ENCODE measurements around the gene PDLIM5.

Gene PDLIM5

GRCh38 chr4:94523033-94523580 lies 71.4 kb downstream of the PDLIM5 start:
- H3K27me3 ChIP-seq (ENCODE audit: control insufficient read depth, insufficient read depth, low read length) = no peaks in the 10 kb centered on the region
- no peak overlapping the region for H3K4me3 ChIP-seq (ENCODE audit: low read length)
- no peaks in the 10 kb centered on the region; the same call in 1 of the 2 replicates for H3K4me1 ChIP-seq (ENCODE audit: control insufficient read depth, insufficient read depth, low read length)
- H3K9me3 ChIP-seq (ENCODE audit: control insufficient read depth, insufficient read depth, low read length) = no peaks in the 10 kb centered on the region
- no peaks in the 10 kb centered on the region for H3K36me3 ChIP-seq (ENCODE audit: control insufficient read depth, insufficient read depth, low read length)
- no peak overlapping the region for H3K27ac ChIP-seq (ENCODE audit: low read length)
- DNase-seq (ENCODE audit: low read depth, low spot score) = no peak

DNA sequence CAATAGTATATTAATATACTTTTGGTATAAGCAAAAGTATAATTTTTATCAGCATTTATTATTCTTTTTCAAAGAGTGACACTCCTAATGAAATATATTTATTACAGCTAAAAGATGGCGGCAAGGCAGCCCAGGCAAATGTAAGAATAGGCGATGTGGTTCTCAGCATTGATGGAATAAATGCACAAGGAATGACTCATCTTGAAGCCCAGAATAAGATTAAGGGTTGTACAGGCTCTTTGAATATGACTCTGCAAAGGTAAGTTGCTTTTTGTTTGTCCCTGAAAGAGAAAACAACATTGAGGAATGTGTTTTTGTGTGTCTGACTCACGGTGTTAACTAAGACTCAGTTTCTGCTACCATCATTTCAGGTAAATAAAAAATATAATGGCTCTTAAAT lies 71.9 kb downstream of the PDLIM5 start:
- WGBS (ENCODE audit: insufficient coverage, insufficient read length) = no CpG with 5 or more reads among the region's 3 CpGs
- Histone ChIP-seq H3K27me3 (ENCODE audit: control insufficient read depth, insufficient read depth, low read length) (no peaks in the 10 kb centered on the region), H3K4me3 (ENCODE audit: low read length) (no peak overlapping the region), H3K27ac (ENCODE audit: low read length) (no peak overlapping the region), H3K4me1 (ENCODE audit: control insufficient read depth, insufficient read depth, low read length) (no peaks in the 10 kb centered on the region; the same call in 1 of the 2 replicates), H3K9me3 (ENCODE audit: control insufficient read depth, insufficient read depth, low read length) (no peaks in the 10 kb centered on the region), H3K36me3 (ENCODE audit: control insufficient read depth, insufficient read depth, low read length) (no peaks in the 10 kb centered on the region)
- DNase-seq (ENCODE audit: low read depth, low spot score) = no peak

GRCh38 chr4:94525993-94526728 lies 74.4 kb downstream of the PDLIM5 start:
- Histone ChIP-seq H3K4me3 (ENCODE audit: low read length) (no peak overlapping the region), H3K36me3 (ENCODE audit: control insufficient read depth, insufficient read depth, low read length) (no peaks in the 10 kb centered on the region), H3K27me3 (ENCODE audit: control insufficient read depth, insufficient read depth, low read length) (no peaks in the 10 kb centered on the region), H3K9me3 (ENCODE audit: control insufficient read depth, insufficient read depth, low read length) (no peaks in the 10 kb centered on the region), H3K27ac (ENCODE audit: low read length) (no peak overlapping the region), H3K4me1 (ENCODE audit: control insufficient read depth, insufficient read depth, low read length) (no peaks in the 10 kb centered on the region)
- DNase-seq (ENCODE audit: low read depth, low spot score) = no peak
- WGBS (ENCODE audit: insufficient coverage, insufficient read length) = no CpG with 5 or more reads among the region's 3 CpGs

DNA sequence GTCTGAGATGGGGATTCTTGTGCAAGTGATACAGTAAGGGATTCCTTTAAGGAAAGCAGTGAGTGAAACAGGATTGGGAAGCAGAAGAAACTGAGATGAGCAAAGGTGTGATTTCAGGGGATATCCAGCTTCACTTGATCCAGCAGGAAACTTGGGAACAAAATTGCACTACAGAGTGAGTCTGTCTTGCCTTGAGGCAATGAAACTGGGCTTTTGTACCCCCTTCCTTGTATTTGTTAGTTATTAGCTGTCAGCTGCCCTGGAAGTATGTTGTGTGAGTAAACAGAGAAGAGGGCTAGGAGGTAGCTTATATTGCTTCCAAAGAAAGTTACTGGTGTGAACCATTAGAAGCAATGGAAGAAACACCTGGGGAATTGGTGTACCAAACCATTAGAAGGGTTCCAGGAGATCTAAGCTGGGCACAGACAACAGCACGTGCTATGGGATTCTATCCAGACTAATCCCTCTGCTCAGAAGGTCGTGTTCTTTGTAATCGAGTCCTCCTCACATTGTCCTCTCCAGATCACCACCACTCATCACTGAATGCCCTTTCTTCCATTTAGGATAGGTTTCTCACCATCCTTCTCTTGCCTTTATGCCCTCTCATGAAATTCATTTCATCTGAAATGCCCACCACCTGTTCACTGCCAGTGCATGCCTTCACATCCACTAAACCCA lies 76.0 kb downstream of the PDLIM5 start:
- Histone ChIP-seq H3K9me3 (ENCODE audit: control insufficient read depth, insufficient read depth, low read length) (no peaks in the 10 kb centered on the region), H3K27me3 (ENCODE audit: control insufficient read depth, insufficient read depth, low read length) (no peaks in the 10 kb centered on the region), H3K36me3 (ENCODE audit: control insufficient read depth, insufficient read depth, low read length) (no peaks in the 10 kb centered on the region), H3K27ac (ENCODE audit: low read length) (no peak overlapping the region), H3K4me3 (ENCODE audit: low read length) (no peak overlapping the region), H3K4me1 (ENCODE audit: control insufficient read depth, insufficient read depth, low read length) (no peaks in the 10 kb centered on the region)
- no CpG with 5 or more reads among the region's 3 CpGs for WGBS (ENCODE audit: insufficient coverage, insufficient read length)
- DNase-seq (ENCODE audit: low read depth, low spot score) = no peak

GRCh38 chr4:94528792-94529451 lies 77.2 kb downstream of the PDLIM5 start:
- no peak for DNase-seq (ENCODE audit: low read depth, low spot score)
- no peak overlapping the region for H3K27ac ChIP-seq (ENCODE audit: low read length)
- no peaks in the 10 kb centered on the region for H3K9me3 ChIP-seq (ENCODE audit: control insufficient read depth, insufficient read depth, low read length)
- H3K27me3 ChIP-seq (ENCODE audit: control insufficient read depth, insufficient read depth, low read length) = no peaks in the 10 kb centered on the region
- peaks cover under 1% of the 10 kb centered on the region; the same call in 1 of the 2 replicates for H3K4me1 ChIP-seq (ENCODE audit: control insufficient read depth, insufficient read depth, low read length)
- H3K4me3 ChIP-seq (ENCODE audit: low read length) = no peak overlapping the region
- WGBS (ENCODE audit: insufficient coverage, insufficient read length) = no CpG with 5 or more reads among the region's 8 CpGs
- no peaks in the 10 kb centered on the region for H3K36me3 ChIP-seq (ENCODE audit: control insufficient read depth, insufficient read depth, low read length)

- H3K27me3 ChIP-seq (ENCODE audit: control insufficient read depth, insufficient read depth, low read length) = no peaks in the 10 kb centered on the region
- no peaks in the 10 kb centered on the region for H3K9me3 ChIP-seq (ENCODE audit: control insufficient read depth, insufficient read depth, low read length)
- no peaks in the 10 kb centered on the region for H3K36me3 ChIP-seq (ENCODE audit: control insufficient read depth, insufficient read depth, low read length)
- peaks cover 1% of the 10 kb centered on the region; the same call in 1 of the 2 replicates for H3K4me1 ChIP-seq (ENCODE audit: control insufficient read depth, insufficient read depth, low read length)
- H3K4me3 ChIP-seq (ENCODE audit: low read length) = no peak overlapping the region
- no peak for DNase-seq (ENCODE audit: low read depth, low spot score)
- no peak overlapping the region for H3K27ac ChIP-seq (ENCODE audit: low read length)
Observed at GRCh38 chr4:94530073-94530472, 78.3 kb downstream of the PDLIM5 start.

DNA sequence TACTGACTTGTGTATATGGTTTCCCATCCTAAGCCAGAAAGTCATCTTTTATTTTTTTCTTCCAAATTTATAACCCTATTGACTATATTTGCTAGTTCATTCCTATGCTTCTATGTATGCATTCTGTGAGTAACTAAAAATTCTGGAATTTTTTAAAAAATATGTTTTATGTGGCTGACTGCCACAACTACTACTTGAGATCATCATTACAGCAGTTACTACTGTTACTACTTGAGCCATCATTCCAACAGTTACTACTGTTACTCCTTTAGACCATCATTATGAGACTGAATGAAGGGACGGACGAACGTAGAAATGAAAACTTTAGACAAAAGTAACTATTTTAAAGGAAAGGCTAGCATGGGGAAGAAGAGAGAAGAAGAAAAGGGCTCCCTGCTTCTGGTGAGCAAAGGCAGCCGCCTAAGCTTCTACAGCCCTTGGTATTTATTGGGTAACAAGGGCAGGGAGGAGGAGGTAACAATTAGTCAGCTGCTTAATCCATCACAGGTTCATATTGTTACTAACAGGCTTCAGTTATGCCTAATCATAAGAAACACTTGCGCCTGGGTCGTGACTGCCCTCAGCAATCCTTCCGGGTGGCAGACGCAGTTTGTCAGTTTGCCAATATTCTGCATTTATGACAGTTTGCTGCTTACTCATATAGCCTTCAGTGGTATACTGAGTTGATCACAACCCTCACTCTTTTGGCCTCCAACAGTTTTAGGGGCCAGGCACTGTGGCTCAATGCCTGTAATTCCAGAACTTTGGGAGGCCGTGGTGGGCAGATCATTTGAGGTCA lies 80.4 kb downstream of the PDLIM5 start:
- Histone ChIP-seq H3K27me3 (ENCODE audit: control insufficient read depth, insufficient read depth, low read length) (no peaks in the 10 kb centered on the region), H3K4me3 (ENCODE audit: low read length) (no peak overlapping the region), H3K4me1 (ENCODE audit: control insufficient read depth, insufficient read depth, low read length) (peaks cover 7% of the 10 kb centered on the region; the same call in 1 of the 2 replicates), H3K36me3 (ENCODE audit: control insufficient read depth, insufficient read depth, low read length) (no peaks in the 10 kb centered on the region), H3K9me3 (ENCODE audit: control insufficient read depth, insufficient read depth, low read length) (no peaks in the 10 kb centered on the region), H3K27ac (ENCODE audit: low read length) (no peak overlapping the region)
- no peak for DNase-seq (ENCODE audit: low read depth, low spot score)
- no CpG with 5 or more reads among the region's 9 CpGs for WGBS (ENCODE audit: insufficient coverage, insufficient read length)

- H3K27me3 ChIP-seq (ENCODE audit: control insufficient read depth, insufficient read depth, low read length) = no peaks in the 10 kb centered on the region
- WGBS (ENCODE audit: insufficient coverage, insufficient read length) = no CpG with 5 or more reads among the region's 4 CpGs
- no peaks in the 10 kb centered on the region for H3K9me3 ChIP-seq (ENCODE audit: control insufficient read depth, insufficient read depth, low read length)
- H3K4me3 ChIP-seq (ENCODE audit: low read length) = no peak overlapping the region
- peaks cover 8% of the 10 kb centered on the region; the same call in 1 of the 2 replicates for H3K4me1 ChIP-seq (ENCODE audit: control insufficient read depth, insufficient read depth, low read length)
- no peaks in the 10 kb centered on the region for H3K36me3 ChIP-seq (ENCODE audit: control insufficient read depth, insufficient read depth, low read length)
- no peak for DNase-seq (ENCODE audit: low read depth, low spot score)
- H3K27ac ChIP-seq (ENCODE audit: low read length) = no peak overlapping the region
Observed at GRCh38 chr4:94533405-94534223, 81.9 kb downstream of the PDLIM5 start.

DNA sequence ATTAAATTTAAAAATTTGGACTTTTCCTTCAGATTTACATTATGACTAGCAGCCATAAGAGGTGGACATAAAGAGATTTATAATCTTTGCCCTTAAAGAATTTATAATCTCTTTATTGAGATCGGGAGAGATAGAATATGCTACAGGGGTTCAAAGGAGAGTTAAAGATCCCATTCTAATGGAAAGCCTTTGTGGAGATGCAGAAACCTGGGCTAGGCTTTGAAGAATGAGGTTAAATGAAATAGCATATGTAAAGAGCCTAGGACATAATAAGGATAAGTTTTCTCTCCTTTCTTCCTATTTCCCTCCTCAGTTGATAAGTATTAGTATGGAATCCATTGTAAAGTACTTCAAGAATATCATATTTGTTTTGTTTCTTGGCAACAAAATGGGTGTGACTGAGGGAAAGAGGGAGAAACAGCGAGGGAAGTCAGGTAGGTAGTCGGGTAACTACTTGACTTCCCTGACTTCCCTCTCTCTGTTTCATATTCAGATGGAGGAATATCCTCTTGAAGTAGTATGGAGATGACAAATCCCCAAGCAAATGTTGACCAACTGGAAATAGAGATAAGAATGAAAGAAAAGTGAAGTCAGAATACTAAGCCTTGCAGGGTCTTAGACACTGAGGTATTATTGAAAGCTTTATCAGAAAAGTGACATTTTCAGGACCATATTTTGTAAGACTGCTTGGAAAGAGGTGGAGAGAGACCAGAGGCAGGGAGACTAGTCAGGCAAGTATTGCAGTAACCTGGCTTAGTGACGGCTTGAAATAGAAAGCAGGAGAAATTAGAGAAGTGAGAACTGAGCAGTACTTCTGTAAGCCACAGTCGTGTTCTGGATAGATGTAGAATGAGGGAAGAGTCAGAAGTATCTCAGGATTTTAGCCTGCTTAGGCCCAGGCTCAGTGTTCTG lies 82.9 kb downstream of the PDLIM5 start:
- Histone ChIP-seq H3K36me3 (ENCODE audit: control insufficient read depth, insufficient read depth, low read length) (no peaks in the 10 kb centered on the region), H3K4me3 (ENCODE audit: low read length) (no peak overlapping the region), H3K27ac (ENCODE audit: low read length) (no peak overlapping the region), H3K27me3 (ENCODE audit: control insufficient read depth, insufficient read depth, low read length) (no peaks in the 10 kb centered on the region), H3K9me3 (ENCODE audit: control insufficient read depth, insufficient read depth, low read length) (no peaks in the 10 kb centered on the region), H3K4me1 (ENCODE audit: control insufficient read depth, insufficient read depth, low read length) (peaks cover 8% of the 10 kb centered on the region; the same call in 1 of the 2 replicates)
- no peak for DNase-seq (ENCODE audit: low read depth, low spot score)
- WGBS (ENCODE audit: insufficient coverage, insufficient read length) = no CpG with 5 or more reads among the region's 5 CpGs
